ENCODE data around the gene TMEM31. TPM values are rescaled to one million over a fixed set of nuclear protein-coding genes. Genes with fewer than 3 reads are reported as not detected.

TMEM31 gene
- total and polyA plus RNA-seq, 10 of the 15 experiments (the other 5 are each of a cell fraction or from before 2014, with no cell fraction given), result 0.18 TPM; not detected in 9

DNA sequence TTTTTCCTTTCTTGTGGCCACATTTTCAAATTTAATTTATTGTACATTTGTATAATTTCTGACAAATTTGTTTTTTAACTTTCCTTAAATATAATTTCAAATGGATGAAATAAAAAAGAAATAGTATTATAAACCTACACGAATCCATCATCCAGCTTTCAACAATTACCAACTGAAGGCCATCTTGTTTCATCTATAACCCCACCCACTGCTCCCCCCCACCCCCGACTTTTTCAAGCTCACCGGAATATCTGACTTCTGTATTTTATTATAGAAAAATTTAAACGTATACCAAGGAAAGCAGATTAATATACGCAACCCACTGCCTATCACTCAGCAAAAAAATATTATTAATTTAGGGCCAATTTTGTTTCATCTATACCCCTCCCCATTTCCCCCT, 25.3 kb upstream of the TMEM31 start (continued):
- TF ChIP-seq PBX3 (IDR thresholded peaks at IDR 0.05; ENCODE audit: insufficient replicate concordance, low read depth, low read length), result no peak
- TF ChIP-seq SREBF1 (IDR thresholded peaks at IDR 0.05; ENCODE audit: low read length), result no peak

GRCh38 chrX:103686199-103687072, 24.3 kb upstream of the TMEM31 start, which contains the start of gene MORF4L2:
Gene MORF4L2 (minus strand): TSS chrX:103686699. CDS start chrX:103677027, 9,672 bp downstream.
- POLR2A ChIA-PET, result interaction anchor here (0.6 to 0.7 kb wide), 5 partner anchors 56 to 709 kb away, joined by 3 to 5 read pairs (median 4); partner anchors contain the start of gene TCEAL1
- Histone ChIP-seq H4K20me1 (ENCODE audit: control insufficient read depth, insufficient read depth) (no peaks in the 10 kb centered on the region), H3K27ac (ENCODE audit: control insufficient read depth, insufficient read depth) (peak within 1 kb of the TSS; percentile 91), H3K9me3 (replicated peaks; ENCODE audit: control insufficient read depth, insufficient read depth, low read length) (no peaks in the 10 kb centered on the region; the same call in 2 of the 3 replicates), H3K79me2 (ENCODE audit: control insufficient read depth, insufficient read depth, low read length) (peaks cover 26% of the 10 kb centered on the region), H3K36me3 (ENCODE audit: control insufficient read depth in 2 of 2, insufficient read depth in 2 of 2, low read length in 1 of 2) (0 out of 4 replicates have a peak, but pooled peaks cover 0 to 3% of the 10 kb centered on the region in 2 experiments), H3K27me3 (replicated peaks in 1 of 2; ENCODE audit: control insufficient read depth in 2 of 2, insufficient read depth in 2 of 2, low read length in 1 of 2) (no peaks in the 10 kb centered on the region), H3K4me2 (ENCODE audit: control insufficient read depth, insufficient read depth) (peak within 1 kb of the TSS; percentile 67; the same call in 1 of the 2 replicates), H3K4me1 (ENCODE audit: control insufficient read depth, insufficient read depth, low read length) (no peaks in the 10 kb centered on the region), H3K9ac (ENCODE audit: control insufficient read depth, insufficient read depth, low read length) (peak within 1 kb of the TSS; percentile 83), H2AFZ (ENCODE audit: control insufficient read depth, low read depth, low read length) (peak within 1 kb of the TSS; percentile 83), H3K4me3 (peak within 1 kb of the TSS; percentile 73)
- SMC1A ChIA-PET (ENCODE audit: uncharacterized antibody, unreplicated experiment), result interaction anchor here (0.6 to 0.7 kb wide), 2 partner anchors 129 to 1023 kb away, joined by 3 to 4 read pairs; no protein-coding TSS in a partner anchor
- ATAC-seq (peak; percentile 91), DNase-seq (ENCODE audit: low read depth, low spot score) (peak; percentile 95), FAIRE-seq (no peak)
- WGBS (ENCODE audit: insufficient coverage, insufficient replicate concordance, low lambda C conversion rate, missing lambda C conversion rate), result 34% methylated on average over 37 of the region's 37 CpGs
- in situ Hi-C loops (cut with MboI), result loop anchor here (10.0 kb wide), 1 partner anchor 468 kb away; the partner anchor contains the start of gene SLC25A53
- CTCF ChIA-PET, result interaction anchor here (0.6 kb wide), 1 partner anchor 120 kb away, joined by 3 read pairs; no protein-coding TSS in a partner anchor
- RAD21 ChIA-PET (ENCODE audit: unreplicated experiment), result no interaction called here
- TSS peak; percentile 80 for BruUV-seq (replicated peaks)
- intact Hi-C loops (cut with micrococcal nuclease; ENCODE audit: unreplicated experiment), result loop anchor here (1.0 to 5.0 kb wide), 3 partner anchors 57 to 426 kb away; partner anchors contain the start of gene ZCCHC18
- peak; percentile 92 for TF ChIP-seq YY1 (IDR thresholded peaks at IDR 0.05; ENCODE audit: low read depth, low read length)
- TF ChIP-seq TAF1 (IDR thresholded peaks at IDR 0.05; ENCODE audit: borderline replicate concordance, low read depth, low read length), result peak; percentile 77
- peak; percentile 80 for TF ChIP-seq POLR2AphosphoS2 (IDR thresholded peaks at IDR 0.05; ENCODE audit: low read depth, low read length)
- TF ChIP-seq, protein P1, sequence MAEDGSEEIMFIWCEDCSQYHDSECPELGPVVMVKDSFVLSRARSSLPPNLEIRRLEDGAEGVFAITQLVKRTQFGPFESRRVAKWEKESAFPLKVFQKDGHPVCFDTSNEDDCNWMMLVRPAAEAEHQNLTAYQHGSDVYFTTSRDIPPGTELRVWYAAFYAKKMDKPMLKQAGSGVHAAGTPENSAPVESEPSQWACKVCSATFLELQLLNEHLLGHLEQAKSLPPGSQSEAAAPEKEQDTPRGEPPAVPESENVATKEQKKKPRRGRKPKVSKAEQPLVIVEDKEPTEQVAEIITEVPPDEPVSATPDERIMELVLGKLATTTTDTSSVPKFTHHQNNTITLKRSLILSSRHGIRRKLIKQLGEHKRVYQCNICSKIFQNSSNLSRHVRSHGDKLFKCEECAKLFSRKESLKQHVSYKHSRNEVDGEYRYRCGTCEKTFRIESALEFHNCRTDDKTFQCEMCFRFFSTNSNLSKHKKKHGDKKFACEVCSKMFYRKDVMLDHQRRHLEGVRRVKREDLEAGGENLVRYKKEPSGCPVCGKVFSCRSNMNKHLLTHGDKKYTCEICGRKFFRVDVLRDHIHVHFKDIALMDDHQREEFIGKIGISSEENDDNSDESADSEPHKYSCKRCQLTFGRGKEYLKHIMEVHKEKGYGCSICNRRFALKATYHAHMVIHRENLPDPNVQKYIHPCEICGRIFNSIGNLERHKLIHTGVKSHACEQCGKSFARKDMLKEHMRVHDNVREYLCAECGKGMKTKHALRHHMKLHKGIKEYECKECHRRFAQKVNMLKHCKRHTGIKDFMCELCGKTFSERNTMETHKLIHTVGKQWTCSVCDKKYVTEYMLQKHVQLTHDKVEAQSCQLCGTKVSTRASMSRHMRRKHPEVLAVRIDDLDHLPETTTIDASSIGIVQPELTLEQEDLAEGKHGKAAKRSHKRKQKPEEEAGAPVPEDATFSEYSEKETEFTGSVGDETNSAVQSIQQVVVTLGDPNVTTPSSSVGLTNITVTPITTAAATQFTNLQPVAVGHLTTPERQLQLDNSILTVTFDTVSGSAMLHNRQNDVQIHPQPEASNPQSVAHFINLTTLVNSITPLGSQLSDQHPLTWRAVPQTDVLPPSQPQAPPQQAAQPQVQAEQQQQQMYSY (CRISPR knock-in tag; IDR thresholded peaks at IDR 0.05), result no peak
- TF ChIP-seq SP1 (IDR thresholded peaks at IDR 0.05; ENCODE audit: low read depth, low read length), result peak; percentile 94
- TF ChIP-seq IKZF1 (conservative IDR thresholded peaks at IDR 0.05), result 0 out of 2 replicates have a peak, but pooled peaks have one; percentile 19
- TF ChIP-seq BRCA1 (IDR thresholded peaks at IDR 0.05; ENCODE audit: low read depth, low read length), result no peak
- TF ChIP-seq ZNF384 (IDR thresholded peaks at IDR 0.05; ENCODE audit: borderline replicate concordance, low read depth, low read length), result peak; percentile 82; the same call in 1 of the 2 replicates
- TF ChIP-seq PKNOX1 (IDR thresholded peaks at IDR 0.05), result peak; percentile 87
- 0 out of 2 replicates have a peak, but pooled peaks have one; percentile 48 for TF ChIP-seq TCF12 (IDR thresholded peaks at IDR 0.05; ENCODE audit: low read depth, low read length)

Measured in GM12878 (cell line).